Activated naive CD4-positive, alpha-beta T cell treated with anti-CD3 and anti-CD28 coated beads, Interleukin-2, amount 50 U/mL, for 16 hours (primary cell): ENCODE data around the gene FOSL1.

Experiments used
- DNase-seq: peaks from one replicate; pipeline ENCODE4 v3.0.0-alpha.2; 2020

The FOSL1 gene

DNA sequence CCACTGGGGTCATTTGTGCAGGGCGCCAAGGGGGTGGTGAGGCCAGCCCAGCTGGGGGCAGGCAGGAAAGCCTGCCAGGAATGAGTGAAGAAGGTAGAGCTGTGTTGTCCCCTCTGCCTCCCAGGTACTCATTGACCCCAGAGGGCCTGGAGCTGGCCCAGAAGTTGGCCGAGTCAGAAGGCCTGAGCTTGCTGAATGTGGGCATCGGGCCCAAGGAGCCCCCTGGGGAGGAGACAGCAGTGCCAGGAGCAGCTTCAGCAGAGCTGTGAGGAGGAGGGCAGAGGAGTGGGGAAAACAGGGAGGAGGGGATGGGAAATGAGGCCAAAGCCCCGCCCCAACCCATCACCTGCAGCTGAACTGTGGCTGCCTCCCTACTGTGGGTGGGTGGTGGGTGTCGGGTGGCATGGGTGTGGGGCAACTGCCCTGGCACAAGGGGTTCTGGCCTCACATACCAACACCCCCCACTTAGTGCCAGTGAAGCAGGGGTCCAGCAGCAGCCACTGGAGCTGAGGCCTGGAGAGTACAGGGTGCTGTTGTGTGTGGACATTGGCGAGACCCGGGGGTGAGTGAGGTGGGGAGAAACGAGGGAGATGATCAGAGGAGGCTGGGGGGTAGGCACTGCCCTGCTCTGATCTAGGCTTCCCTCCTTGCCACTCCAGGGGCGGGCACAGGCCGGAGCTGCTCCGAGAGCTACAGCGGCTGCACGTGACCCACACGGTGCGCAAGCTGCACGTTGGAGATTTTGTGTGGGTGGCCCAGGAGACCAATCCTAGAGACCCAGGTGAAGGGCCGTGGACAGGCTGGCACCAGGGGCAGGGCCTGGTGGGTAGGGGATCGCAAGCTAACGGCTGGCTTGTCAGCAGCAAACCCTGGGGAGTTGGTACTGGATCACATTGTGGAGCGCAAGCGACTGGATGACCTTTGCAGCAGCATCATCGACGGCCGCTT lies 37.0 kb downstream of the FOSL1 start:
- DNase-seq = peak; percentile 7

DNA sequence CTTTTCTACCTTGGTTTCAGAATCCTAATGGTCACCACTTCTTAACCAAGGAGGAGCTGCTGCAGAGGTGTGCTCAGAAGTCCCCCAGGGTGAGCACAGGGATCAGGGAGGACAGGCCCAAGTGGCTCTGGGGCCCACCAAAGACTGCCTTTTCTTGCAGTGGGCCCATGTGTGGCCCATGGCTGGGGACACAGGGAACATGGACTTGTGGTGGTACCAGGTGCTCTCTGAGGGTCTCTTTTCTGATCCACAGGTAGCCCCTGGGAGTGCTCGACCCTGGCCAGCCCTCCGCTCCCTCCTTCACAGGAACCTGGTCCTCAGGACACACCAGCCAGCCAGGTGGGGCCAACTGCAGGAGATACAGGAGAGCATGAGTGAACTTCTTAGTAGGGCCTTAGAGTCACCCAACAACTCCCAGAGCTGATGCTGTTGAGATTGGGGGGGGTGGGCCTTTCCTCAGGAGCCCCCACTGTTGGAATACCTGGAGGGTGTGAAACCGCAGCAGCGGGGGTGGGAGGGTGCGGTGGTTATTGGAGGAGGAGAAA lies 37.9 kb downstream of the FOSL1 start:
- DNase-seq = no peak

DNA sequence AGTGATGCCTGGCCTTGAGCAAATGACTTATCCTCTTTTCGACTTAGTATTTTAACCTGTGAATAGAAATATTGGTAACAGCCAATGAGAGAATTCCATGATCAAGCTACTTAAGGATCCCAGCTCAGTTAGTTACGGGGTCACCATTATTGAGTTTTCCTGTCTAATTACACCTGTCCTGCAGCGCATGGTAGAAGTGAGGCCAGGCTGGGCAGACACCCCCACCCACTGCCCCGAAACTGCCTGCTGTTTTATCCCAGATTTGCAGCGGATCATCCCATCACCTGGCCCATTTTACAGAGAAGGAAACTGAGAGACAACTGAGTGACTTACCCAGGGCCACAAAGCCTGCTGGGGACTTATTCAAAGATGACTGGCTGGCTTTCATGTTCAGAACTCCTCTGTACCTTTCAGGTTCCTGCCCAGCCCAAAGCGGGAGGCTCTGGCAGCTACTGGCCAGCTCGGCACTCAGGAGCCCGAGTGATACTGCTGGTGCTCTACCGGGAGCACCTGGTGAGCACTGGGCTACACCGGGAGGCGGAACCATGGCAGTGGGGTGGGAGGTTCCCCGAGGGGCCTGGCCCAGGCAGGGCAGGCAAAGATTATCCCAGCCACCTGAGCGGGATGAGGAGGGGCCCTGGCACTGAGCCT lies 38.5 kb downstream of the FOSL1 start:
- no peak for DNase-seq

DNA sequence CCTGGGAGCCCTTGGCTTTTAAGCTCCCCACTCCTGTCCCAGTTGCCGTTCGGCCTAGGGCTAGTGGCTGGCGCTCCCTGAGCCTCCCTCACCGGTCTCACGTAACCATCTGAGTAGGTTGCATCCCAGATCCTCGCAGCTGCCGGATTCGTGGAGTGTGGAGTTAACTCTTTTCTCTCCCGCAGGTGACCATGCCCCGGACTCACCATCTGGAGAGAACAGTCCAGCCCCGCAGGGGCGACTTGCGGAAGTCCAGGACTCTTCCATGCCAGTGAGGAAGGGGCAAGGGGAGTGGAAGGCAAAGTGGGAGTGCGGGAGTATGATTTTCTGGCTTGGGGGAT lies 39.1 kb downstream of the FOSL1 start:
- no peak for DNase-seq

DNA sequence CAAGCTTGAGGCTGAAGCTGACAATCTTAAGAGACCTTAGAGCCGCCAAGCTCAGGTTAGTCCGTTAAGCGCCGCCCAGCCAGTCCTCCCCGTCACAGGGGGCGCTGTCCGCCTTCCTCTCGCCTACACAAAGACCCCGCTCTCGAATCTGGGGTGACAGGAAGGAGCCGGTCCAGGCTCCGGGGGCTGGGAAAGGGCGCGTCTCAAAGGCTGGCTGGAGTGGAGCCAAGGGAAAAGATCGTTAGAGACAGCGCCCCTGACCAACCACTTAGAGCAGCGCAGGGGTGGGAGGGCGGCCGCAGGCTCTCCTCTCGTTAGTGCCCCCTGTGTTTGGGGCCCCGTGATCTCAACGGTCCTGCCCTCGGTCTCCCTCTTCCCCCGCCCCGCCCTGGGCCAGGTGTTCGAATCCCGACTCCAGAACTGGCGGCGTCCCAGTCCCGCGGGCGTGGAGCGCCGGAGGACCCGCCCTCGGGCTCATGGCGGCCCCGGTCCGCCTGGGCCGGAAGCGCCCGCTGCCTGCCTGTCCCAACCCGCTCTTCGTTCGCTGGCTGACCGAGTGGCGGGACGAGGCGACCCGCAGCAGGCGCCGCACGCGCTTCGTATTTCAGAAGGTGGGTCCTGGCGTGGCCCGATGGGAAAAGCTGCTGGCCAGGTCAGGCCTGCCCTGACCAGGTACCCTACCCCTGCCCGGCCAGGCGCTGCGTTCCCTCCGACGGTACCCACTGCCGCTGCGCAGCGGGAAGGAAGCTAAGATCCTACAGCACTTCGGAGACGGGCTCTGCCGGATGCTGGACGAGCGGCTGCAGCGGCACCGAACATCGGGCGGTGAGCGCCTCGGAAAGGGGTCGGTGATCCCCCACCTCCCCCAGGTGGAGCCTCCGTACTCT lies 39.7 kb downstream of the FOSL1 start, which contains the start of gene MUS81:
Gene MUS81, plus strand, starts transcription at position 156 of the 887 bp plus-strand sequence. Its CDS starts 321 bp downstream, at position 477.
- DNase-seq = peak; percentile 95

DNA sequence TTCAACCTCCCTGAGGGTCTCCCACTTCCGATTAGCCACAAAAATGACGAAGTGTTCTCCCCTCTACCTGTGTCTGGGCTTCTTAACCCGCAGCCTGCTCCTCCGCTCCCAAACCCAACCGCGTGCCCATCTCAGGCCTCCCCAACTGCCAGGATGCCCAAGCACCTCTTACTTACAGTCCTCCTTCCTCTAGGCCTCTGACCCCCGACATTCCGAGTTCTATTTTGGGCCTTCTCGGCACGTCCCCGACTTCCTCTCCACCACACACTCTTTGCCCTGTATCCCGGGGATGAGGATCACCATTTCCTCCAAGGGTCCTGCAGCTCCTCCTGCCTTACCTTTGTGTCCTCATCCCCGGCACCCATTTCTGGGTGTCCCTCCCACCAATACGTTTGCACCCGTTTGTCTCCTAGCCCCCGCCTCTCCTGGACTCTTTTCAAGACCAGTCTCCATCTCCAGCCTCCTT lies 40.3 kb downstream of the FOSL1 start:
- DNase-seq = no peak

DNA sequence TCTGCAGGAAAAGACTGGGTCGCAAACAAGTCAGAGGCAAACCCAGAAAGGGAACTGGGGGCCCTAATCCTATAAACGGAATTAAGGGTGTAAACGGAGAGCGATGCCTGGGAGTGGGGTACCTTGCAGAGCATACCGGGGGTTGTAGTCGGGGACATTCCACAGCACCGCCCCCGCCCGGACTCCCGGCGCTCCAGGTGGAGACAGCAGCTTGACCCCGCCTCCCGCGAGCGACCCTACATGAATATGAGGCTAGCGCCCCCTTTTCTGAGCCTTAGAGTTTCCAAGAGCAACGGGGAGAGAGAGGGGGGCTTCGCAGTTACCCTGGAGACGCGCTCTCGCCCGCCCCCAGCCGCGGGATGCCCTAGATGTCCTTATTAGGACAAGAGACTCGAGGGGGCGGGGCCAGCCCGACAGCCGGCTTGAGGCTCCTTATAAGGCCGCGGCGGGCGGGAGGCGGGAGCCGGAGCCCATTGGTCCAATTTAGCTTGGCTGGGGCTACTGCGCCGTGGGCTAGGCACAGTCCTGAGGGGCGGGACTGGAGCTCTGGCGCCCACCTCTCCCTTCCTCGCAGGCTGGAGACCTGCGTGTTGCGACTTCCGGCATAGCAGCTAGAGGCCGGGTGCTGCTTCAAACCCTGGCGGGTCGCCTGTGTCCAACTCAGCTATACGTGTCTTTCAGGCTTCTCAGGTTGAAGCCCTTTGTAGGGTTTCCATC lies 40.9 kb downstream of the FOSL1 start:
- DNase-seq = peak; percentile 99

DNA sequence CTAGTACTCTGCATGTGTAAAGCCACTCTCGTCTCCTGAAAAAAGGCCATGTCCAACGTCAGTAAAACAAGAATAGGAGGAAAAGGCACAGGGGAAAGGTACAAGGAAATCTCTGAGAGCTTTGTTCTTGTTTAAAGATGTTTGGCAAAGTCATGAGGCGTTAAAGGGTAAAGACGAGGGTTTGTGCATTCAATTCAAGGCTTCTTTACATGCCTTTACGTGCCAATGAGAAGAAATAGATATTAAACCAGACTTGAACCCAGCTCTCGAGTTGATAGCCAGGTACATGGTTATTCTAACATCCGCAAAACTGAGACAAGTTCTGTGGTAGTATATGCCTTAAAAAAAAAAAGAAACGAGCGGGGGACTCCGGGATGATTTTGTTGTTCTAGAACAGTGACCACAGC lies 41.5 kb downstream of the FOSL1 start:
- DNase-seq = no peak

DNA sequence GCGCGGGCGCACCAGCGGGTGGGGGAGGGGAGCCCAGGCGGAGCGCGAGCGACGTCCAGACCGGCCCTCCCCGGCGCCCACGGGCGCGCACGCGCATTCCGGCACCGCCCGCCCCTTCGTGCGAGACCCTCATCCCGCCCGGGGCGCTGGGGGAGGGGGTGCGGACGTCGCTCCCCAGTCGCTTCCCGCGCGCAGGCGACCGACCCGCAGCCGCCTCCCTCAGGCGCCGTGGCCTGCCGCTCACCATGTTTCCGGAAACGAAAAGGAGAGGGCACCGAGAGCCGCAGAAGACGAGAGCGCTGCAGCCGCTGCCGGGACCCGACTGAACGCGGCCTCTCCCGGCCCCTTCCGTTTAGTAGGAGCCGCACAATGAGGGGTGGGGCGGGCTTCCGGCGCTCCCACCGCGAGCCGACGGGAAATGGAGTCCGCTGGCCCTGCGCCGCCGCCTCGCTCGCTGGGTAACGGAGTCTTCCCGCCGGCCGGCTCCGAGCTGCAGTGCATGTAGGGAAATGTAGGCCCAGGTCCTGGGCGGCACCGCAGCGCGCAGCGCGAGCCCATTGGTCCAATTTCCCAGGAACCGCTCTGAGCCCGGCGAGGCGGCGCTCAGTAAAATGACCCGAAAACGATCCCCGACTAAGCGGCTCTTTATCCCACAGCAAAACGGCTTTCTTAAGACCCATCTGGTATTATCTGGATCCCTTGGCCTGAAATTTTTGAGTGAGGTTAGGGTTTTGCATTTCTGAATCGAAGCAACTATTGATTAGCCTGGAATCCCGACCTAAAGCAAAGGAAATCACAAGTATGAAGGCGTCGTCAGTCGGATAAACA lies 42.1 kb downstream of the FOSL1 start, which contains the start of gene CFL1:
Gene CFL1, minus strand, starts transcription at position 328 of the 828 bp plus-strand sequence. Its CDS starts 81 bp downstream, at position 247.
- peak; percentile 98 for DNase-seq

DNA sequence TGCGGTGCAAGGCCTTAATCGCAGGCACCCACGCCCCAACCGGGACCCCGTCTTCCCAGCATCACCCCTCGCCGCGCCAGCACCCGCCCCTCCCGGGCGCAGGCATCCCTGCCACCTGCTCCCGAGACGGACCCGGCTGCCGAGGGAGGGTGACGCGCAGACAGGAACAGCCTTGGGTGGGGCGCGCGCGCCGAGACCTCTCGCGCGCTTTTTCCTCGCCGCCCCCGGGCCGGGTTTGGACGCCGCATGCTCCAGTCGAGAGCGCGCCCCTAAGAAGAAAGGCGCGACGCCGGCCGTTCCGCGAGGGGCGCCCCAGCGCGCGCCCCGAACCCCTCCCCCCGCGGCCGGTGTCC lies 42.7 kb downstream of the FOSL1 start:
- DNase-seq = peak; percentile 69

DNA sequence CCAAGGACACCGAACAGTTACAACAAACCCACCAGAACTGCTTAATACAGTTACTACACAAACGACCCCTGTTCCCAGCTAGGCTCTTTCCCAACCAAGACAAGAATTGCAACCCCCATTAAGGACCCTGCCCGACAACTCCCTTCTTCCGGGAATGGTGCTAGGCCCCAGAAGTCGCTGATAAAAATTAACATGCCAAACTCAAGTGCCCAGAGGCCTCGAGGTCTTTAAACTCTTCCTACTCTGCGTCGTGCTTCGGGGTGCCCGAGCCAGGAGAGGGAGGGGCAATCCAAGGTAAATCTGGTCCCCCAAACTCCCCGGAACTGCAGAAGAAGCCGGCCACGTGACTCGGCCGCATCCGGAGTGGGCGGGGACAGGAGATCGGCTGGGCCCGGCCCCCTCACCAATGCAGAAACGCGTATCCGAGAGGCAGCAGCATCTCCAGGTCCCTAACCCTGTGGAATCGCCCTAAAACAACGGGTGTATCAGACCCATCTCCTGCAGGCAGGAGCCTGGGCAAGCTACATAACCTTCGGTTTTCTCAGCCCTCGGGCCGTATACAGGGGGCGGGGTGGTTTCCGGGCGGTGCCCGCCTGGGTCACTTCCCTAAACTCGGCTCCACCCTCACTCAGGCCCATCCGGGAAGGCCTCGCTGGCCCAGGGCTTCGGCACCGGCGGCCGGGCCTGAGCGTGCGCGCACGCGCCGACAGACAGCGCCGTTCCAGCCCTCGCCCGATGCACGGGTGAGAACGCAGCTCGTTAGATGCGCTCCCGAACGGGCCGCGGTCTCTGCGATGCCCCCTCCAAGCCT lies 43.3 kb downstream of the FOSL1 start:
- DNase-seq = peak; percentile 83

DNA sequence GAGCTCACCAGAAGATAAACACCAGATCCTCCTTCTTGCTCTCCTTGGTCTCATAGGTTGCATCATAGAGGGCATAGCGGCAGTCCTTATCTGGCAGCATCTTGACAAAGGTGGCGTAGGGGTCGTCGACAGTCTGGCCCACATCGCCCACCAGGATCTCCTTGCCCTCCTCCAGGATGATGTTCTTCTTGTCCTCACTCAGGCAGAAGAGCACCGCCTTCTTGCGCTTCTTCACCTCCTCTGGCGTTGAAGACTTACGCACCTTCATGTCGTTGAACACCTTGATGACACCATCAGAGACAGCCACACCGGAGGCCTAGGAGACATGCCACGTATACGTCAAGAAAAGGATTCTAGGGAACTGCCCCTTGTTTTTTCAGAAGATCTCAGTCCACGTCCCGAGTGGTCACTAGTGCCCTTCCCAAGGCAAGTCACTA lies 44.2 kb downstream of the FOSL1 start:
- DNase-seq = no peak

DNA sequence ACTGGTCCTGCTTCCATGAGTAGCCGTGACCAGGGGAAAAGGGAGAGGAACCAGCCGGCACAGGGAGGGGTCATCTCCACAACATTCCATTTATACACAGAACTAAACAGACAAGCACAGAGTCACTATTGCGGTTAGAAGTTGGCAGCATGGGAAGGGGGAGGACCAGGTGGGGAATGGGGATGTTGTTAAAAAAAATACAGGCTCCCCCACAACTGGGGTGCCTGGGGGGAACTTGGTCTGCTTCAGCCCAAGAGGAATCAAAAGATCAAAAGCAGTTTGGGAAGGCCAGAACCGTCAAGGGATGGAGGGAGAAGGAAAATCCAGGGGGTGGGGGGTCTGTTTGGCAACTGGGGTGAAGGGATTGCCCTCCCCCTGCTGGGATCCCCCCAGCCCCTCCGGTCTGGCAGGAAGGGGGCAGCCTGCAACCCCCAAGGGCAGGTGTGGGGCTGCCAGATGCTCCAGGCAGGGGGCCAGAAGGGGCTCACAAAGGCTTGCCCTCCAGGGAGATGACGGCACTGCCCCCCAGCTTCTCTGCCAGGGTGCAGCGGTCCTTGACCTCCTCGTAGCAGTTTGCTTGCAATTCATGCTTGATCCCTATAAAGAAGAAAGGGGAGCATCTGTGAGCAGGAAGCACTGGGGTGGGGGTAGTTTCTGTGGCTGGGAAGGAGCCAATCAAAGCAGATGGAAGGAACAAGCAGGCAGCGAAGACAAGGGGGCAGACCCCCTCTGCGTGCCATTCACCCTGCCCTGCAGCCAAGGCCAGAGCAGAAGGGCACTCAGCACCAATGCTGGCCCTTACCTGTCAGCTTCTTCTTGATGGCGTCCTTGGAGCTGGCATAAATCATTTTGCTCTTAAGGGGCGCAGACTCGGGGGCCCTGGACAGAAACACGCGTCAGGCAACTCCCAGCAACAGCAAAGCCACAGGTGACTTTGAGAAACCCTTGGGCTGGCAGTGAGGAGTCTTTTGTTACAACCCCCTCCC lies 45.0 kb downstream of the FOSL1 start:
- DNase-seq = no peak

DNA sequence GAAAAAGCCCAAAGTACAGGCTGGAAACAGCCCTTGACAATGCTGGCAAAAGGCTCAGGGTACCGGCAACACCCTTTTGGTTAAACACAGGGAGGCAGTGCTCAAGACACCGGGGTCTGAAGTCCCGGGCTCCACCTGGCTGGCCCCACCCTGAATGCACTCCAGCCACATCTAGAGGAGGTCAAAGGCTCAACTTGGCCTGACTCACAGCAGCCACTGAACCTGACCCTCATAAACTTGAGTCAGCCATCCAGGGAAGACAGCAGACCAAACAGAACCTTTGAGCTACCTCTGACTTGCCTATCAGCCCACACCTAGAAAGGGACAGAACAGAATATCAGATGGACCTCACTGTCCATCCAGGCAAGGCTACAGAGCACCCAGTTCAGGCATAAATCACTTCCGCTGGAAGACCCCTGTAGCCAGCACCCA lies 46.0 kb downstream of the FOSL1 start:
- no peak for DNase-seq

DNA sequence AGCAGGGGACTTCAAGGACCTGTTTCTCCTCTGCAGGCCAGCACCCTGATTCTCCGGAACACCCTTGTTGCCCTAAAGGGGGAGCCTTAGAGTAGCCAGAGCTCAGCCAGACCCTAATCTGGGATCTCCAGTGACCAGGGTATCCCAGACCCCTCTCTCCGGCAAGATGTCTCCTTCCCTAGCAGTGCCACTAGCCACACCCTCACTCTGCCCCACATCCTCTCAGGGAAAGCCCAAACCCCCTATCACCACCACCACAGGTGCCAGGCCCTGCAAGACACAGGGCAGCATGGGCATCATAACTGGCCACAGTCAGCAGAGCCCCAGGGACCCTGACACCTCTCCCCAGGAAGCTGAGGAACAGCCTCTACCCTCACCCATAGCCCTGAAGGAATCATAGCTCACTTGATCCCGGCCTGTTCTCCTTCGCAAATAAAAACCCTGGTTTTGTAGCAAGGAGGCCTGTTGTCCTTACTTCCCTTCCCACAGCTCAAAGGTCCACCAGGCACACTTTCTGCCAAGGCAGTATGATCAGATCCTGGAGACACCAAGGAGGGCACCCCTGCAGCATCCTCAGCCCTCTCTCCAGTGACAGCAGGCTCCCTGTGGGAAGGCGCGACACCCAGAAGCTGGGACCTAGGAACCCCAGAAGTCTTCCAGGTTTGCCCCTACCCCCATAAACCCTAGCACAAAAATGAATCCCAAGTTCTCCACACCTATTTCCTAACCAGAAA lies 46.8 kb downstream of the FOSL1 start:
- DNase-seq = no peak

DNA sequence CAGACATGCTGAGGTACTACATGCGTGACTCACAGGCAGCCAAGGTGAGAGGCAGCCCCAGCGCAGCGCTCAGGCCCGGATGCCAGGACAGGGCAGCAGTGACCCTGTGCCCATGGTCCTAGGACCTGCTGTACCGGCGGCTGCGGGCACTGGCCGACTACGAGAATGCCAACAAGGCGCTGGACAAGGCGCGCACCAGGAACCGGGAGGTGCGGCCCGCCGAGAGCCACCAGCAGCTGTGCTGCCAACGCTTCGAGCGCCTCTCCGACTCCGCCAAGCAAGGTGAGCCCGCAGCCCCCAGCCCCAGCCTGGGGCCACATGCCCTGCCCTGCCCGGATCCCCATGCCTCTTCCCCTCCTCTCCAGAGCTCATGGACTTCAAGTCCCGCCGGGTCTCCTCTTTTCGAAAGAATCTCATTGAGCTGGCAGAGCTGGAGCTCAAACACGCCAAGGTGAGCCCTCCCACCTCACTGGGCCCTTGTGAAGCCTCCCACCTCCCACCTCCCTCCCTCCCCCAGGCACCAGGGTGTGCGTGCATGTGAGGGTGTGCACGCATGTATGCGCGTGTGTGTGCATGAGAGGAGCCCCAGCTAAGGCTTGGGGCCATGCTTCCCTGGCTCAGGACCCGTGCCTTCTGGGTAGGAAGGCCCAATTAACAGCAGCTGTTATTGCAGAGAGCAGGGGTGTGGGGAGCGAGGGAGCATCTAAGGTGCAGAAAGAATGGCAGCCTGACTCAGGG lies 47.5 kb downstream of the FOSL1 start:
- no peak for DNase-seq

DNA sequence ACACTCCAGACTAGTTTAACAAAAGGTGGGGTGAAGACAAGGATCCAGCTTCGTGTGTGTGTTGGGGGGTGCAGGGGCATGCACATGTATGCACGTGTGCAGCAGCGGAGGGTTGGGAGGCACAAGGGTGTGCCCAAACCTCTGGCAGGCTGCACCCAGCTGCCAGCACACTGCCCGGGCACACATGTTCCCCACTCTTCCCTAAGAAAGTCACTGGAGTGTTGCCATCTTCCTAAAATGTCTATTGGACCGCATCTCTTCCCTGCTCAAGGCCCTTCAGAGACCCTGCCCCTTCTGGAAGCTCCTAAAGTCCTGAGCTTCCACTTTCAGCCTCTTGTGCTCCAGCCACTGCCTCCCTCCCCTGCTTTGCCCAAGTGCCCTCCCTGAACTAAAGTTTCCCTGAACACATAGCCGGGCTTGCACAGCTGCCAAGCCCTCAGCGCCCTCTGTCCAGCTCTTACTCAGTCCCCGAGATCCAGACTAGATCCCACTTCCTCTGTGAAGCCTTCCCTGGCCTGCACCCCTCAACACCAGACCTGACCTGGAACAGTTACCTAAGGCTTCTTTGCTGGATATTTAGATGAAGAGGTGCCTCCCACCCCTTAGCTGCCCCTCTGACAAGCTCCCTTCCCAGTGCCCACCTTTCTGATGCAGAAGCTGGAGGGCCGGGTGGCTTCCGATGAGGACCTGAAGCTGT lies 48.2 kb downstream of the FOSL1 start:
- no peak for DNase-seq
